Kidney epithelial cell (primary cell): ENCODE measurements around the gene AEN. TPM values are rescaled to one million over a fixed set of nuclear protein-coding genes. Genes with fewer than 3 reads are reported as not detected.

Experiments used
- DNase-seq: peaks from one replicate; pipeline ENCODE4 v3.0.0-alpha.2; 2010; ENCODE audit warnings: low read depth
- H3K27me3 ChIP-seq: 2 replicates; pipeline ENCODE4 v1.6.0; 2011; ENCODE audit warnings: low read length; ENCODE audit not compliant: control insufficient read depth, insufficient read depth
- H3K36me3 ChIP-seq: 2 replicates; pipeline ENCODE4 v1.5.1; 2011; ENCODE audit warnings: low read length; ENCODE audit not compliant: control insufficient read depth, insufficient read depth
- H3K4me3 ChIP-seq: 2 replicates; pipeline ENCODE4 v1.5.1; 2011; ENCODE audit warnings: low read depth, mild to moderate bottlenecking, control low read depth, low read length
- total RNA-seq: library from RNA; depleted of rRNA; stranded (reverse); fragments of >200 nt; gene quantifications from 2 replicates; pipeline ENCODE4 v1.2.3, GENCODE V29; 2015
- TF ChIP-seq, protein P1 (sequence below): IDR thresholded peaks from 2 replicates; pipeline ENCODE4 v1.5.1; 2011; ENCODE audit warnings: mild to moderate bottlenecking, moderate library complexity, low read length, control low read depth, inconsistent platforms; ENCODE audit not compliant: insufficient read depth, poor library complexity, severe bottlenecking

AEN gene
- total RNA-seq, 1 donor from 2014 or later: 78.7 TPM

DNA sequence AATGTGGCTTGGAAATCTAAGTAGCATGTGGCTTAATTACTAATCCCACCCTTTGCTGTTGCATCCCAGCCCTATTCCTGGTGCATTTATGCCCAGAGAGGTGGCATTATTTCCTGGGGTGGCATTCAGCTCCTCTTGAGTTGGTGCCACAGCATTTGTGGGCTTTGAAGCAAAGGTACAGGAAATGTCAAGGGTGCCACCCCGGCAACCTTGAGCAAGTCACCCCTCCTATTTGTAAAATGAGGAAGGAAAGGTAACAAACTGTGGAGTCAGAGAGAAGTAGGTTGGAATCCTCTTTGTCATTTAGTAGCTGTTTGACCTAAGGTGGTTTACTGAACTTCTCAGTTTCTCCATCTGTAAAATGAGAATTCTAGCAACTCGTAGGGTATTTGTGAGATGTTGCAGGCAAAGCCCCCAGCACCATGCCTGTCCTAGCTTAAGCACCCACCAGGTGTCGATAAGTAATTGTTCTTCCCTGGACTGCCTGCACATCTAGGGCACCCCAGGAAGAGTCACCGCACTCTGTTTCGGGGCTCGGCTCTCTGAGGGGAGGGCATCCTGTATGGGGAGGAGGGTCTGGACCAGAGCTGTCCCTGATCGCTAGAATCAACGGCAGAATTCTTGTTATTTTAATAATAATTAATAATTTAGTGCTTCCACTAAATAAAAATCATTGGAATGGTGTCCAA, 34.8 kb downstream of the AEN start:
- DNase-seq: no peak
- no peak overlapping the region for H3K4me3 ChIP-seq
- TF ChIP-seq, protein P1, sequence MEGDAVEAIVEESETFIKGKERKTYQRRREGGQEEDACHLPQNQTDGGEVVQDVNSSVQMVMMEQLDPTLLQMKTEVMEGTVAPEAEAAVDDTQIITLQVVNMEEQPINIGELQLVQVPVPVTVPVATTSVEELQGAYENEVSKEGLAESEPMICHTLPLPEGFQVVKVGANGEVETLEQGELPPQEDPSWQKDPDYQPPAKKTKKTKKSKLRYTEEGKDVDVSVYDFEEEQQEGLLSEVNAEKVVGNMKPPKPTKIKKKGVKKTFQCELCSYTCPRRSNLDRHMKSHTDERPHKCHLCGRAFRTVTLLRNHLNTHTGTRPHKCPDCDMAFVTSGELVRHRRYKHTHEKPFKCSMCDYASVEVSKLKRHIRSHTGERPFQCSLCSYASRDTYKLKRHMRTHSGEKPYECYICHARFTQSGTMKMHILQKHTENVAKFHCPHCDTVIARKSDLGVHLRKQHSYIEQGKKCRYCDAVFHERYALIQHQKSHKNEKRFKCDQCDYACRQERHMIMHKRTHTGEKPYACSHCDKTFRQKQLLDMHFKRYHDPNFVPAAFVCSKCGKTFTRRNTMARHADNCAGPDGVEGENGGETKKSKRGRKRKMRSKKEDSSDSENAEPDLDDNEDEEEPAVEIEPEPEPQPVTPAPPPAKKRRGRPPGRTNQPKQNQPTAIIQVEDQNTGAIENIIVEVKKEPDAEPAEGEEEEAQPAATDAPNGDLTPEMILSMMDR: no peak
- H3K27me3 ChIP-seq: no peaks in the 10 kb centered on the region
- H3K36me3 ChIP-seq: no peaks in the 10 kb centered on the region

DNA sequence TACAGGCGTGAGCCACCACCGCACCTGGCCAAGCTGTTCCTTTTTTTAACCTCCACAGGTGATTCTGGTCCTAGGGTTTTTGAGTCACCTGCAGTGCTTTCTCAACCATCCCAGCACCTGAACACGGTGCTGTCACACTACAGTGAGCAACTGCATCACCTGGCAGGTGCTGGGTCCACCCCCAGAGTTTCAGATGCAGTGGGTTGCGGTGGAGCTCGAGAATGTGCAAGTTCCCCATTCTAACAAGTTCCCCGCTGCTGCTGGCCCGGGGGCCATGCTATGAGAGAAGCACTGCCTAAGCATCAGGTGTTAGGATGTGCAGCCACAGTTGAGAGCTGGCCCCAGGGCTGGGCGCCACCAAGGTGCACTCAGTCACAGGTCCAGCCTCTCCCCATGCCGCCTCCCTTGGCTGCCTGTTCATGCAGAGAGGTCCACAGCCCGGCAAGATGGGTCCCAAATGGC, 35.7 kb downstream of the AEN start:
- TF ChIP-seq, protein P1: no peak
- Histone ChIP-seq H3K4me3 (no peak overlapping the region), H3K27me3 (no peaks in the 10 kb centered on the region), H3K36me3 (no peaks in the 10 kb centered on the region)
- no peak for DNase-seq

DNA sequence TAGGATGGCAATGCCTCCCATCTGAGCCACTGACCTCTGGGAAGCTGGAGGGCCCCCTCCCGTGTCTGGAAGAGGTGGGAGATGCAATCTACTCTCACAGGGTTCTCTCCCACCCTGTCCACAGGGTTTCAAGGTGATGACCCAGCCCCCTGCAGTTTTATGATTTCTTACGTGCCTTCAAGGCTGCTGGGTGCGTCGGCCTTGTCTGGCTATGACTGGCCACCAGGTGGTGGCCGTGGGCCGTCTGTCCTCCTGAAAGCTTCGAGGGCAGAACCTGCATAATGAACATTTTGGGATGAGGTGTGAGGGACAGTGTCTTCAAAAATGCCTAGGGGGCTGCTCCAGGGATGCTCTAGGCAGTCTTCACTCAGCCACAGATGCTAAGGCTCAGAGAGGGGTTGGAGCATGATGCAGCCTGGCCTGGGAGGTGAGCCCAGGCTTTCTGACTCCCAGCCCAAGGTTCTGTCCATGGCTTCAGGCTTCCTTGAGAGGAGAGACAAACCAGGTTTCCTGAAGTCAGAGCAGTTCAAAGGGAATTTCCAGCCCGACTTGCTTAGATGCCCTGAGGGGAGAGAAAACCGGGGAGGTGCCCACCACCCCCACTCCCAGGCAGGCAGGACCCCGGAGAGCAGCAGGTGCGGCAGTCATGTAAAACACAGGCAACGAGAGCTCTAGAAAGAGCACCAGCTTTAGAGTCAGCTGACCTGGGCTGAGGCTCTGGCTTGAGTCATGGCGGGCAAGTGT, 36.4 kb downstream of the AEN start:
- no peak for DNase-seq
- TF ChIP-seq, protein P1: peak; percentile 87
- H3K4me3 ChIP-seq: no peak overlapping the region
- H3K36me3 ChIP-seq: no peaks in the 10 kb centered on the region
- H3K27me3 ChIP-seq: no peaks in the 10 kb centered on the region

DNA sequence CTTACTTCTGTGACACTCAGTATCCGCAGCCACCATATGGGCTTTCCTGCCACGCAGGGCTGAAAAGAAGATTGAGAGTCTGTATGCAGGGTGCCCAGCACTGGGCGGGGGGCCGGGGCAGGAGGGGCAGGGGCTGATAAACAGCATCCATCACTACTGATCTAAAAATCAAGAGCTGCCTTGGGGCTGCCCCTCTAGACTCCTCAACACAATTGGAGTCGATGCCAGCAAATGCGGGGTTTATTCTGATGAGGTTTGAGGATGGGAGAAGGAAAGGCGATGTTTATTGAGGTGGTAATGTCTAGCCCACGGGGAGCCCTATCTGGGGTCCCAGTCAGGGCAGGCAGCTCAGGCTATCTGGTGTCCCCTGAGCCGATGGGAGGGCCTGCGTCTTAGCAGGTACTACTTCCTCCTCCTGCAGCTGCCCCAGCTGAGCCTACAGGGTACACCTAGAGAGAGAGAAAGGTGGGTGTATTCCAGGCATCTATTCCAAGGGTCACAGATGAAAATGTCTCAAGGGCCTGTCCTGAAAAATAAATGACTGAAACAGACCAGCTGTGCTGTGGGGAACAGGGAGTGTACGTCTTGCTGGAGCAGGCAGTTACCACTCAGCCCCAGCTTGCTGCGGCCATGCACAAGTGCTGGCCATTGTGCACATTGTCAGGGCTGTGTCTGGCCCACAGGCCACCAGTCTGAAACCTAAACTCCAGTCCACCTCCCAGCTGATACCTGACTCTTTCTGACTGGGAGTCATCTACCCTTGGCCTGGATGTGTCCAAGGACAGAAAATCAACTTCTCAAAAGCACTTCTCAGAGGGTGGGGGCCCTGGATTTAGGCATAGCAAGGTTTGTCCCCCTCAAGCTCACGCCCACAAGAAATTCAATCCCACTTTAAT, 37.2 kb downstream of the AEN start:
- no peak overlapping the region for H3K4me3 ChIP-seq
- no peak for DNase-seq
- H3K36me3 ChIP-seq: no peaks in the 10 kb centered on the region

More for the DNA sequence above, 37.2 kb downstream of the AEN start:
- H3K27me3 ChIP-seq: no peaks in the 10 kb centered on the region
- TF ChIP-seq, protein P1: no peak
